ENCODE results near the gene PBX1.

Gene PBX1

GRCh38 chr1:164672588-164672987 is 113.6 kb downstream of the PBX1 start:
- DNase-seq, result no peak

- DNase-seq, result no peak
Observed at GRCh38 chr1:164673584-164674214, 114.7 kb downstream of the PBX1 start.

GRCh38 chr1:164675342-164675904 is 116.4 kb downstream of the PBX1 start:
- DNase-seq, result no peak

- DNase-seq, result no peak
Observed at GRCh38 chr1:164678136-164678700, 119.2 kb downstream of the PBX1 start.

- DNase-seq, result no peak
Observed at GRCh38 chr1:164682570-164682969, 123.6 kb downstream of the PBX1 start.

GRCh38 chr1:164683235-164683634 is 124.3 kb downstream of the PBX1 start:
- no peak for DNase-seq

- DNase-seq, result no peak
Observed at GRCh38 chr1:164685266-164686035, 126.5 kb downstream of the PBX1 start.

- DNase-seq, result no peak
Observed at GRCh38 chr1:164687777-164688176, 128.8 kb downstream of the PBX1 start.

GRCh38 chr1:164688791-164689190 is 129.8 kb downstream of the PBX1 start:
- DNase-seq, result no peak

- no peak for DNase-seq
Observed at GRCh38 chr1:164689672-164690511, 130.9 kb downstream of the PBX1 start.

- DNase-seq, result no peak
Observed at GRCh38 chr1:164692420-164692819, 133.4 kb downstream of the PBX1 start.

GRCh38 chr1:164693564-164694359 is 134.8 kb downstream of the PBX1 start:
- no peak for DNase-seq

GRCh38 chr1:164694505-164694904 is 135.5 kb downstream of the PBX1 start:
- DNase-seq, result no peak

GRCh38 chr1:164695956-164696665 is 137.1 kb downstream of the PBX1 start:
- no peak for DNase-seq

GRCh38 chr1:164699815-164700491 is 141.0 kb downstream of the PBX1 start:
- DNase-seq, result no peak

GRCh38 chr1:164700683-164701082 is 141.7 kb downstream of the PBX1 start:
- no peak for DNase-seq

GRCh38 chr1:164701189-164701761 is 142.3 kb downstream of the PBX1 start:
- DNase-seq, result no peak

- DNase-seq, result no peak
Observed at GRCh38 chr1:164702216-164702615, 143.2 kb downstream of the PBX1 start.

- DNase-seq, result no peak
Observed at GRCh38 chr1:164702664-164703063, 143.7 kb downstream of the PBX1 start.

- DNase-seq, result no peak
Observed at GRCh38 chr1:164703463-164703862, 144.5 kb downstream of the PBX1 start.

Measured in activated CD8-positive, alpha-beta memory T cell treated with anti-CD3 and anti-CD28 coated beads, Interleukin-2, amount 50 U/mL, for 4 hours (primary cell).